ENCODE results near the gene OGFR.

The OGFR gene

GRCh38 chr20:62830251-62830650 is 25.6 kb downstream of the OGFR start:
- no peak for TF ChIP-seq CTCF (IDR thresholded peaks at IDR 0.05)
- H3K36me3 ChIP-seq = peaks cover 6% of the 10 kb centered on the region
- H3K27me3 ChIP-seq = no peaks in the 10 kb centered on the region
- H3K9me3 ChIP-seq = no peaks in the 10 kb centered on the region
- H3K4me1 ChIP-seq (ENCODE audit: control insufficient read depth in 1 of 2, insufficient read depth in 1 of 2, low read depth in 1 of 2, low read length in 1 of 2) = peaks cover 40 to 44% of the 10 kb centered on the region in 2 experiments
- no peak overlapping the region for H3K4me3 ChIP-seq (ENCODE audit: low read depth in 1 of 2, low read length in 1 of 2)
- H3K27ac ChIP-seq = no peak overlapping the region

GRCh38 chr20:62830821-62831220 is 26.2 kb downstream of the OGFR start:
- peak overlapping the region; percentile 91 for H3K27ac ChIP-seq
- no peak for TF ChIP-seq CTCF (IDR thresholded peaks at IDR 0.05)
- no peaks in the 10 kb centered on the region for H3K9me3 ChIP-seq
- H3K27me3 ChIP-seq = no peaks in the 10 kb centered on the region
- H3K4me1 ChIP-seq (ENCODE audit: control insufficient read depth in 1 of 2, insufficient read depth in 1 of 2, low read depth in 1 of 2, low read length in 1 of 2) = peaks cover 40 to 44% of the 10 kb centered on the region in 2 experiments
- no peak overlapping the region for H3K4me3 ChIP-seq (ENCODE audit: low read depth in 1 of 2, low read length in 1 of 2)
- peaks cover 11% of the 10 kb centered on the region for H3K36me3 ChIP-seq

- peaks cover 40 to 44% of the 10 kb centered on the region in 2 experiments for H3K4me1 ChIP-seq (ENCODE audit: control insufficient read depth in 1 of 2, insufficient read depth in 1 of 2, low read depth in 1 of 2, low read length in 1 of 2)
- TF ChIP-seq CTCF (IDR thresholded peaks at IDR 0.05) = no peak
- peaks cover 17% of the 10 kb centered on the region for H3K36me3 ChIP-seq
- H3K27ac ChIP-seq = peak overlapping the region; percentile 91
- H3K9me3 ChIP-seq = no peaks in the 10 kb centered on the region
- no peaks in the 10 kb centered on the region for H3K27me3 ChIP-seq
- H3K4me3 ChIP-seq (ENCODE audit: low read depth in 1 of 2, low read length in 1 of 2) = peak overlapping the region in 1 of 2 experiments; percentile 3
These were observed 26.7 kb downstream of the OGFR start for GRCh38 chr20:62831361-62831788.

- peaks cover 22% of the 10 kb centered on the region for H3K36me3 ChIP-seq
- no peaks in the 10 kb centered on the region for H3K9me3 ChIP-seq
- no peak for TF ChIP-seq CTCF (IDR thresholded peaks at IDR 0.05)
- H3K27ac ChIP-seq = peak overlapping the region; percentile 91
- H3K27me3 ChIP-seq = no peaks in the 10 kb centered on the region
- H3K4me3 ChIP-seq (ENCODE audit: low read depth in 1 of 2, low read length in 1 of 2) = peak overlapping the region; percentile 67 to 72
- H3K4me1 ChIP-seq (ENCODE audit: control insufficient read depth in 1 of 2, insufficient read depth in 1 of 2, low read depth in 1 of 2, low read length in 1 of 2) = peaks cover 40 to 44% of the 10 kb centered on the region in 2 experiments
These were observed 27.2 kb downstream of the OGFR start for GRCh38 chr20:62831854-62832211.

- TF ChIP-seq CTCF (IDR thresholded peaks at IDR 0.05) = peak; percentile 80
- Histone ChIP-seq H3K4me1 (ENCODE audit: control insufficient read depth in 1 of 2, insufficient read depth in 1 of 2, low read depth in 1 of 2, low read length in 1 of 2) (peaks cover 40 to 44% of the 10 kb centered on the region in 2 experiments), H3K36me3 (peaks cover 27% of the 10 kb centered on the region), H3K4me3 (ENCODE audit: low read depth in 1 of 2, low read length in 1 of 2) (peak overlapping the region; percentile 67 to 72), H3K27me3 (no peaks in the 10 kb centered on the region), H3K27ac (peak overlapping the region; percentile 91), H3K9me3 (no peaks in the 10 kb centered on the region)
These were observed 27.7 kb downstream of the OGFR start for GRCh38 chr20:62832212-62832922.

Data from neutrophil (primary cell).